Endothelial cell of hepatic sinusoid (primary cell): ENCODE measurements around the gene EXOSC5.
"Not testable (repeated sequence)": the region's sequence is repeated elsewhere in the genome, so short reads cannot be mapped to it uniquely, and the experiment has no call there.

Source experiments
- in situ Hi-C: cut with HindIII; loops from 2 replicates; pipeline ENCODE4 v1.10.0; 2017; ENCODE audit warnings: low sequenced_read_pairs

The EXOSC5 gene

GRCh38 chr19:41351339-41352245 is 45.6 kb downstream of the EXOSC5 start:
- in situ Hi-C loops: no loop called here

GRCh38 chr19:41350735-41351338 is 46.3 kb downstream of the EXOSC5 start:
- in situ Hi-C loops: no loop called here

- in situ Hi-C loops: not testable (repeated sequence)
Measured at GRCh38 chr19:41346916-41347315, 50.2 kb downstream of the EXOSC5 start.

- in situ Hi-C loops: no loop called here
Measured at GRCh38 chr19:41344162-41344561, 53.0 kb downstream of the EXOSC5 start.

- in situ Hi-C loops: no loop called here
Measured at GRCh38 chr19:41341669-41342490, 55.3 kb downstream of the EXOSC5 start.

- in situ Hi-C loops: no loop called here
Measured at GRCh38 chr19:41339936-41340335, 57.2 kb downstream of the EXOSC5 start.
